RWPE2 (cell line): ENCODE measurements around the gene SSPN.

Source experiments
- ATAC-seq: fragments of 200-7000 bp; cut with Tn5 transposase; 3 replicates; pipeline ENCODE4 v1.9.1; 2021; ENCODE audit warnings: low read depth
- DNase-seq: peaks from one replicate; pipeline ENCODE4 v3.0.0-alpha.2; 2020; ENCODE audit warnings: low spot score
- H3K27ac ChIP-seq: fragments of 450-650 bp; 2 replicates; pipeline ENCODE4 v1.5.1; 2017; ENCODE audit warnings: mild to moderate bottlenecking; ENCODE audit not compliant: poor library complexity, severe bottlenecking
- H3K27me3 ChIP-seq: fragments of 250-450 bp; sonication (Bioruptor Pico); 2 replicates; pipeline ENCODE4 v1.5.1; 2021; ENCODE audit warnings: mild to moderate bottlenecking, moderate library complexity; ENCODE audit not compliant: insufficient read depth, poor library complexity, severe bottlenecking
- H3K36me3 ChIP-seq: fragments of 250-450 bp; sonication (Bioruptor Pico); 2 replicates; pipeline ENCODE4 v1.5.1; 2020; ENCODE audit warnings: low read depth, mild to moderate bottlenecking, moderate library complexity
- H3K4me1 ChIP-seq: fragments of 250-450 bp; sonication (Bioruptor Pico); 2 replicates; pipeline ENCODE4 v1.5.1; 2021; ENCODE audit warnings: mild to moderate bottlenecking, moderate library complexity; ENCODE audit not compliant: insufficient read depth, poor library complexity, severe bottlenecking
- H3K4me3 ChIP-seq: fragments of 250-450 bp; sonication (Bioruptor Pico); 2 replicates; pipeline ENCODE4 v1.5.1; 2021; ENCODE audit warnings: mild to moderate bottlenecking, moderate library complexity; ENCODE audit not compliant: severe bottlenecking
- H3K9me3 ChIP-seq: fragments of 250-450 bp; sonication (Bioruptor Pico); 2 replicates; pipeline ENCODE4 v1.5.1; 2021; ENCODE audit warnings: mild to moderate bottlenecking, moderate library complexity; ENCODE audit not compliant: severe bottlenecking
- CTCF ChIP-seq: fragments of 450-650 bp; IDR thresholded peaks from one replicate; pipeline ENCODE4 v1.5.1; 2017; ENCODE audit warnings: mild to moderate bottlenecking, moderate library complexity; ENCODE audit not compliant: poor library complexity, severe bottlenecking

The SSPN gene

GRCh38 chr12:26152507-26153102 lies 42.8 kb upstream of the SSPN start:
- no peak for TF ChIP-seq CTCF
- Histone ChIP-seq H3K27me3 (no peaks in the 10 kb centered on the region), H3K36me3 (no peaks in the 10 kb centered on the region), H3K4me3 (no peak overlapping the region), H3K4me1 (peaks cover 16% of the 10 kb centered on the region), H3K27ac (no peak overlapping the region), H3K9me3 (no peaks in the 10 kb centered on the region)
- ATAC-seq (no peak), DNase-seq (no peak)

GRCh38 chr12:26153421-26154154 lies 41.8 kb upstream of the SSPN start:
- no peak overlapping the region for H3K27ac ChIP-seq
- no peaks in the 10 kb centered on the region for H3K36me3 ChIP-seq
- H3K4me1 ChIP-seq, result peaks cover 16% of the 10 kb centered on the region
- H3K9me3 ChIP-seq, result no peaks in the 10 kb centered on the region
- no peak overlapping the region for H3K4me3 ChIP-seq
- ATAC-seq (peak; percentile 97), DNase-seq (no peak)
- H3K27me3 ChIP-seq, result no peaks in the 10 kb centered on the region
- no peak for TF ChIP-seq CTCF

- Histone ChIP-seq H3K9me3 (no peaks in the 10 kb centered on the region), H3K27me3 (no peaks in the 10 kb centered on the region), H3K4me1 (peaks cover 16% of the 10 kb centered on the region), H3K36me3 (no peaks in the 10 kb centered on the region), H3K4me3 (no peak overlapping the region), H3K27ac (no peak overlapping the region)
- DNase-seq (no peak), ATAC-seq (no peak)
- TF ChIP-seq CTCF, result no peak
Observed at GRCh38 chr12:26156201-26156871, 39.0 kb upstream of the SSPN start.

GRCh38 chr12:26157001-26157400 lies 38.4 kb upstream of the SSPN start:
- no peaks in the 10 kb centered on the region for H3K9me3 ChIP-seq
- DNase-seq, result no peak
- no peak overlapping the region for H3K4me3 ChIP-seq
- no peaks in the 10 kb centered on the region for H3K27me3 ChIP-seq
- H3K36me3 ChIP-seq, result no peaks in the 10 kb centered on the region
- no peak for ATAC-seq
- H3K27ac ChIP-seq, result no peak overlapping the region
- no peak for TF ChIP-seq CTCF
- peaks cover 16% of the 10 kb centered on the region for H3K4me1 ChIP-seq
